HepG2 (cell line): ENCODE results near the gene OR56A3.

ENCODE experiments used
- CTCF ChIP-seq: sonication (generic); formaldehyde crosslinking; IDR thresholded peaks from 2 replicates; pipeline ENCODE4 v1.5.0; 2020; ENCODE audit warnings: mild to moderate bottlenecking, missing genetic modification reagents, moderate library complexity
- GPN1 ChIP-seq: sonication (generic); formaldehyde crosslinking; IDR thresholded peaks from 2 replicates; pipeline ENCODE4 v1.5.1; 2020; ENCODE audit warnings: missing genetic modification reagents, borderline replicate concordance
- MLX ChIP-seq: IDR thresholded peaks from 2 replicates; pipeline ENCODE4 v1.6.1; 2016
- PCBP2 ChIP-seq: fragments of 200-400 bp; formaldehyde crosslinking; optimal IDR thresholded peaks from 2 replicates; pipeline ENCODE3; 2018; ENCODE audit warnings: low read length, low read depth; ENCODE audit not compliant: poor library complexity, severe bottlenecking
- RNF219 ChIP-seq: sonication (generic); formaldehyde crosslinking; IDR thresholded peaks from 2 replicates; pipeline ENCODE4 v1.5.0; 2020; ENCODE audit warnings: mild to moderate bottlenecking, missing genetic modification reagents
- SAP130 ChIP-seq: IDR thresholded peaks from 2 replicates; pipeline ENCODE4 v1.6.1; 2016; ENCODE audit warnings: low read depth
- ZBTB38 ChIP-seq: sonication (generic); formaldehyde crosslinking; IDR thresholded peaks from 2 replicates; pipeline ENCODE4 v1.5.1; 2020; ENCODE audit warnings: mild to moderate bottlenecking, missing genetic modification reagents

- TF ChIP-seq SAP130 (CRISPR knock-in tag) (no peak), PCBP2 (no peak), CTCF (CRISPR knock-in tag) (no peak), RNF219 (CRISPR knock-in tag) (no peak), MLX (no peak), GPN1 (CRISPR knock-in tag) (no peak), ZBTB38 (CRISPR knock-in tag) (no peak)
Measured at GRCh38 chr11:5966958-5967357, 24.9 kb downstream of the OR56A3 start.
